OCI-LY7 (cell line): ENCODE measurements around the gene NRSN2.

Experiments
- EZH2phosphoT487 ChIP-seq: fragments of 200-600 bp; sonication (generic); IDR thresholded peaks from 2 replicates; pipeline ENCODE4 v1.6.1; 2018; ENCODE audit warnings: low read depth, borderline replicate concordance, mild to moderate bottlenecking, mixed run types, antibody characterized with exemption, low read length, moderate library complexity, mixed read lengths
- TF ChIP-seq, protein P1 (sequence below): fragments of 200-600 bp; sonication (generic); conservative IDR thresholded peaks from 2 replicates; pipeline ENCODE4 v1.5.1; 2014; ENCODE audit warnings: mild to moderate bottlenecking, antibody characterized with exemption, low read length, moderate library complexity, mixed read lengths

DNA sequence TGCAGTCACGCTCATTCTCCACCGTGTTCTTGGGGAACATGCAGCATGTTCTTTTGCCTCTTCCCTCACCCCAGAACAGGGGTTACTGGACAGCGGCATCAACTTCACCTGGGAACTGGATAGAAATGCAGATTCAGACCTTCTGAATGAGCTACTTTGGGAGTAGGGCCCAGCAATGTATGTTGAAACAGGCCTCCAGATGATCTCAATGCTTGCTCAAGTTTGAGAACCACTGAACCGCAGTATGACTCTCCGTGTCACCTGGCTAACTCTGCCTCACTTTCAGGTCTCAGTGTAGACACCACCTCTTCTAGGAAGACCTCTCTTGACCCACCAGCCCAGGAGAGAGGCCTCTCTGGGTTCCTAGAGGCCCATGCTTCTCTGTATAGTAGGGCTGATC, 38.5 kb downstream of the NRSN2 start:
- TF ChIP-seq, protein P1, sequence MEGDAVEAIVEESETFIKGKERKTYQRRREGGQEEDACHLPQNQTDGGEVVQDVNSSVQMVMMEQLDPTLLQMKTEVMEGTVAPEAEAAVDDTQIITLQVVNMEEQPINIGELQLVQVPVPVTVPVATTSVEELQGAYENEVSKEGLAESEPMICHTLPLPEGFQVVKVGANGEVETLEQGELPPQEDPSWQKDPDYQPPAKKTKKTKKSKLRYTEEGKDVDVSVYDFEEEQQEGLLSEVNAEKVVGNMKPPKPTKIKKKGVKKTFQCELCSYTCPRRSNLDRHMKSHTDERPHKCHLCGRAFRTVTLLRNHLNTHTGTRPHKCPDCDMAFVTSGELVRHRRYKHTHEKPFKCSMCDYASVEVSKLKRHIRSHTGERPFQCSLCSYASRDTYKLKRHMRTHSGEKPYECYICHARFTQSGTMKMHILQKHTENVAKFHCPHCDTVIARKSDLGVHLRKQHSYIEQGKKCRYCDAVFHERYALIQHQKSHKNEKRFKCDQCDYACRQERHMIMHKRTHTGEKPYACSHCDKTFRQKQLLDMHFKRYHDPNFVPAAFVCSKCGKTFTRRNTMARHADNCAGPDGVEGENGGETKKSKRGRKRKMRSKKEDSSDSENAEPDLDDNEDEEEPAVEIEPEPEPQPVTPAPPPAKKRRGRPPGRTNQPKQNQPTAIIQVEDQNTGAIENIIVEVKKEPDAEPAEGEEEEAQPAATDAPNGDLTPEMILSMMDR = no peak
- TF ChIP-seq EZH2phosphoT487 = no peak
